ENCODE results near the gene PIGL. TPM values are rescaled to one million over a fixed set of nuclear protein-coding genes. Genes with fewer than 3 reads are reported as not detected.
"Not testable (repeated sequence)": the region's sequence is repeated elsewhere in the genome, so short reads cannot be mapped to it uniquely, and the experiment has no call there.

The PIGL gene
- total RNA-seq, 1 donor from 2014 or later, result 20.4 TPM

GRCh38 chr17:16301963-16302855 lies 85.2 kb downstream of the PIGL start:
- FAIRE-seq, result no peak
- DNase-seq (ENCODE audit: low spot score in 2 of 2), result no peak

- FAIRE-seq (no peak), DNase-seq (ENCODE audit: low spot score in 2 of 2) (no peak)
These were observed 85.8 kb downstream of the PIGL start for GRCh38 chr17:16302856-16303255.

GRCh38 chr17:16304830-16305229 lies 87.8 kb downstream of the PIGL start:
- DNase-seq (ENCODE audit: low spot score in 2 of 2) (no peak), FAIRE-seq (no peak)

GRCh38 chr17:16306211-16306610 lies 89.2 kb downstream of the PIGL start:
- no peak for FAIRE-seq
- no peak for DNase-seq (ENCODE audit: low spot score in 2 of 2)

GRCh38 chr17:16312061-16312460 lies 95.1 kb downstream of the PIGL start:
- FAIRE-seq, result not testable (repeated sequence)

GRCh38 chr17:16313139-16314090 lies 96.4 kb downstream of the PIGL start:
- DNase-seq (ENCODE audit: low spot score in 2 of 2) (no peak), FAIRE-seq (no peak)

More at GRCh38 chr17:16312061-16312460, 95.1 kb downstream of the PIGL start:
- DNase-seq (ENCODE audit: low spot score in 2 of 2), result not testable (repeated sequence)

- FAIRE-seq (no peak), DNase-seq (ENCODE audit: low spot score in 2 of 2) (no peak)
These were observed 97.2 kb downstream of the PIGL start for GRCh38 chr17:16314189-16314588.

GRCh38 chr17:16314859-16315258 lies 97.8 kb downstream of the PIGL start:
- no peak for DNase-seq (ENCODE audit: low spot score in 2 of 2)
- no peak for FAIRE-seq

GRCh38 chr17:16319969-16320368 lies 103.0 kb downstream of the PIGL start:
- no peak for DNase-seq (ENCODE audit: low spot score in 2 of 2)
- no peak for FAIRE-seq

- FAIRE-seq (no peak), DNase-seq (ENCODE audit: low spot score in 2 of 2) (no peak)
These were observed 105.6 kb downstream of the PIGL start for GRCh38 chr17:16322636-16323035.

- FAIRE-seq (no peak), DNase-seq (ENCODE audit: low spot score in 2 of 2) (no peak)
These were observed 109.0 kb downstream of the PIGL start for GRCh38 chr17:16325964-16326363.

GRCh38 chr17:16327018-16327417 lies 110.0 kb downstream of the PIGL start:
- DNase-seq (ENCODE audit: low spot score in 2 of 2), result no peak
- no peak for FAIRE-seq

GRCh38 chr17:16328997-16329396 lies 112.0 kb downstream of the PIGL start:
- DNase-seq (ENCODE audit: low spot score in 2 of 2), result no peak
- FAIRE-seq, result no peak

GRCh38 chr17:16329519-16330271 lies 112.7 kb downstream of the PIGL start:
- DNase-seq (ENCODE audit: low spot score in 2 of 2), result no peak
- no peak for FAIRE-seq

GRCh38 chr17:16338391-16338790 lies 121.4 kb downstream of the PIGL start:
- FAIRE-seq, result no peak
- no peak for DNase-seq (ENCODE audit: low spot score in 2 of 2)

- DNase-seq (ENCODE audit: low spot score in 2 of 2) (no peak), FAIRE-seq (no peak)
These were observed 122.4 kb downstream of the PIGL start for GRCh38 chr17:16339402-16339801.

GRCh38 chr17:16339959-16340358 lies 122.9 kb downstream of the PIGL start:
- DNase-seq (ENCODE audit: low spot score in 2 of 2), result no peak
- FAIRE-seq, result no peak

- DNase-seq (ENCODE audit: low spot score in 2 of 2) (no peak), FAIRE-seq (no peak)
These were observed 126.0 kb downstream of the PIGL start for GRCh38 chr17:16342979-16343378.

GRCh38 chr17:16343569-16343968 lies 126.6 kb downstream of the PIGL start:
- no peak for DNase-seq (ENCODE audit: low spot score in 2 of 2)
- FAIRE-seq, result no peak

- DNase-seq (ENCODE audit: low spot score in 2 of 2) (no peak), FAIRE-seq (no peak)
These were observed 128.6 kb downstream of the PIGL start for GRCh38 chr17:16345565-16345964.

Measured in frontal cortex (tissue), 4 donors.